HG03108 (cell line): ENCODE measurements around the gene IZUMO1.
"Not testable (repeated sequence)": the region's sequence is repeated elsewhere in the genome, so short reads cannot be mapped to it uniquely, and the experiment has no call there.

ENCODE experiments used
- ATAC-seq: cut with Tn5 transposase; IDR thresholded peaks from one replicate; pipeline ENCODE4 v1.9.1; 2021; ENCODE audit warnings: moderate library complexity; ENCODE audit not compliant: unreplicated experiment

IZUMO1 gene

DNA sequence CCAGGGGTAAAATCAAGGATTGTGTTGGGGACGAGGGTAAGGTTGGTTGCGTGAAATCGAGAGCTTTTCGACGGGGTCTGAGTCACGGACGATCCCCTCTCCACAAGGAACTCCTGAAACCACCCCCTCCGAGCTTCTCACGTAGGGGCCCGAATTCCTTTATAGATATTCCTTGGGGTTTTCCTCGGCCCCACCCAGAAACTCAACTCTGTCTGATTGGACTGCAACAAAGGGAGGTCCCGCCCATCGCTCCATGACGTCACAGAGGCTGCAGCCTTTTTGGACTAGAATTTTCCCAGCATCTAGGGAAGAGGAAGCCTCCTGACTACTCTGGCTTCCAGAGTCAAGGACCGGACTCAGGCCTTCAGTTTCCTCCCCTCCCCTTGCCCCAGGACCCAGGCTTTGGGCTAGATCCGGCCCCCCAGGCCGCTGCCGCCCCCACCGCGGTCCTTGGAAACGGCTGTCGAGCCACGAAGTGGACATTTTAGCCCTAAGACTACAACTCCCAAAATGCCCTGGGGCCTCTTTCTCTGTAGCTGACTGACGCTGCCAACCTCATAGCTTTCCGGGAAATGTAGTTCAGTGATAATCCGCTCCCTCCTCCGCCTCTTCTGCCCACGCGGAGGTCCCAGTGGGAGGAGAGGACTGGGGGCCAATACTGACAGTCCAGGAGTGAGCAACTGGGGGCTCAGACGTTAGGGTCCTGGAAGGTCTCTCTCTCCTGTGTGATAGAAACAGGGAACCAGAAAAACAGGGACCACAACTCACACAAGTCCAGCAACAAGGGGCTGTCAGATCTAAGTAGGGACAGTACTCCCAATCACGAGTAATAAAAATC lies at the start of gene IZUMO1:
IZUMO1 (minus strand) TSS at position 172 of the 838 bp plus-strand sequence. CDS start 1,050 bp downstream, outside the sequence.
- no peak for ATAC-seq

- ATAC-seq, result no peak
Measured at GRCh38 chr19:48795685-48796070, 49.0 kb upstream of the IZUMO1 start.

DNA sequence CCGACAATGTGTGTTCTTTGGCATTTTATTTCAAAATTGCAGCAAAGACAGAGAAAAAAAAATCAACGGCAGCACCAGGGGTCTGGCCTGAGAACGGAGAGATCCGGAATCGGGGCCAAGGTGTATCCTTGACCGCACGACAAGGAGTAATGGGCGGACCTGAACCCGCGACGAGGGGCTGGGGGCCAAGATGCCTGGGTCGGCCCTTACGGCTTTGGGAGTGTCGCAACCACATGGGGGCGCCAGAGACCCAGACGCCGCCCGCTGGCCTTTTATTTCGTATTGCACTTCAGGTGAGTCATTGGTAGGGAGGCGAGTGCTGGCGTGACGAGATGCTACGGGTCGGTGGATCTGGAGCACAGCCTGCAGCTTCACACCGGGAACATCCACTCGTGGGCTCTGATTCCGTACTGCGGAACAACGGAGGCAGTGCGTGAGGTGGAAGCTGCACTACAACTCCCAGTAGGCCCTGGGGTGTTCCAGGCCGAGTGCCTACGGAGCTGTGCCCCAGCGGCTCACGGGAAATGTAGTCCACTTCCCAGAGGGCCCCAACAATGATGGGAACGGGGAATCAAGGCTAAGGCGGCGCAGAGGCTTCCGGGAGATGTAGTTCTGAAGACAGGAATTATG lies 48.5 kb upstream of the IZUMO1 start:
- ATAC-seq, result peak; percentile 90

DNA sequence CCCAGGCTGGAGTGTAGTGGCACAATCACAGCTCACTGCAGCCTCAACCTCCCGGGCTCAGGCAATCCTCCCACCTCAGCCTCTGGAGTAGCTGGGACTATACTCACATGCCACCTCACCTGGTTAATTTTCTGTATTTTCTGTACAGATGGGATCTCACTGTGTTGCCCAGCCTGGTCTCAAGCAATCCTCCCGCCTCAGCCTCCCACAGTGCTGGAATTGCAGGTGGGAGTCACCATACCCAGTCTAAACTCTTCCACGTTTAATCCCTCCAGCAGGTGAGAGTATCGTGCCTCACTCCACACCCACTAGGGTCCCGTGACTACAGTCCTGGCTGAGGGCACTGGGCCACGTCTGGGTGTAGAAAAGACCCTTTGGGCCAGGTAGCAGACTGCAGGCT lies 47.6 kb upstream of the IZUMO1 start:
- ATAC-seq, result no peak

GRCh38 chr19:48793271-48793670 lies 46.6 kb upstream of the IZUMO1 start:
- no peak for ATAC-seq

- not testable (repeated sequence) for ATAC-seq
Measured at GRCh38 chr19:48787331-48787730, 40.6 kb upstream of the IZUMO1 start.

DNA sequence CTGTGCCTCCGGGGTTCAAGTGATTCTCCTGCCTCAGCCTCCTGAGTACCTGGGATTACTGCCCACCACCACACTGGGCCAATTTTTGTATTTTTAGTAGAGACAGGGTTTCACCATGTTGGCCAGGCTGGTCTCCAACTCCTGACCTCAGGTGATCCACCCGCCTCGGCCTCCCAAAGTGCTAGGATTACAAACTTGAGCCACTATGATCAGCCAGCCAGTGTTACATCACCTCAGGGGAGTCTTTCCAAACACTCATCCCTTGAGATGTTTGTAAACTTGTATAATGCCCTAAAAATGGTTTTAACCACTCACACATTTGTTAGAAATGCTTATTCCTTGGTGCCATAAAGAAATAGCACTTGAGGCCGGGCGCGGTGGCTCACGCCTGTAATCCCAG lies 39.7 kb upstream of the IZUMO1 start:
- ATAC-seq, result not testable (repeated sequence)

DNA sequence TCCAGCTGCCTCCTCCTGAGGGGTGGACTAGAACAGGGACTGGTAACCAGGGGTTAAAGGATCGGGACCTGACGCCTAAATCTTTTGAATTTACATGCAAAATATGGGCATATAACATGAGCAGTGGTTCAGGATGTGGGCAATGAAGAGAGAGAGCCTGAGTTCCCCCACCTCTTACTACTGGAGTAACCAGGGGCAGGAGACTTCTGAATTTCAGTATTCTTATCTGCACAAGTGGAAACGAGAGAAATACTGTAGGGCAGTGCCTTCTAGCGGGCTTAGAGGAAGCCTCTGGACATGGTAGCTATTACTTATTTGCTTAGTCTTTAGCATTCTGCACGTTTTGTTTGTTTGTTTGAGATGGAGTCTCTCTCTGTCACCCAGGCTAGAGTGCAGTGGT lies 37.8 kb upstream of the IZUMO1 start:
- ATAC-seq, result no peak

- no peak for ATAC-seq
Measured at GRCh38 chr19:48780631-48781391, 34.1 kb upstream of the IZUMO1 start.

DNA sequence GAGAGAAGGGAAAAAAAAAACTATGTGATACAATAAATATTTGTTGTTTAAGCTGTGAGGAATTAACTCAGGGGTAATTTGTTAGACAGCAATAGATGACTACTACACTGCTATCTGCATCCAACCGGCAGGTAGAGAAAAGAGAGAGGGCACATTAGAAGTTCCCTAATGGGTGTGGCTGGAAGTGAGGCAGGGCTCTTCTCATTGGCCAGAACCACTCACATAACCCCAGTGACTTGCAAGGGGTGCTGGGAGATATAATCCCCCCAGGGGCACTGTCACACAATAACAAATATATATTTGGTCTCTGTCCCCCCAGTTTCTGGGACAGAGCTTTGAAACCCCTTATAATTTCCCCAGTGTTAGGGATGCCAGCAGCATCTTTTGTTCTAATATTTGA lies 32.9 kb upstream of the IZUMO1 start:
- no peak for ATAC-seq

GRCh38 chr19:48777720-48778119 lies 31.0 kb upstream of the IZUMO1 start:
- ATAC-seq, result no peak

- no peak for ATAC-seq
Measured at GRCh38 chr19:48777139-48777538, 30.4 kb upstream of the IZUMO1 start.

DNA sequence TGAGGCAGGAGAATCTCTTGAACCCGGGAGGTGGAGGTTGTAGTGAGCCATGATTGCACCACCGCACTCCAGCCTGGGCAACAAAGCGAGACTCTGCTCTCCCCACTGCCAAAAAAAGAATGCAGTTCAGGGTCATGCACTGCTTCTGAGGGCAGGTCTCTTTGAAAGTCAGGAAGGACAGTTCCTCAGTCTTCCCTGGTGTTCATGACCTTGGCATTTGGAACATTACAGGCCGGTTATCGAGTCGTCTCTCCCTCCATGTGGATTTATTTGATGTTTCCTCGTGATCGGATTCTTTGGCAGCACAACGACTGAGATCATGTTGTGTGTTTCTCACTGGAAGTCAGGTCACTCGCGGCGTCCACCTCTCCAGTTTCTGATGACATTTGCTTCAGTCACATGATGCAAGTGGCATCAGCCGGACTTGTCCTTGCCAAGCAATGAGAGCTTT lies 25.8 kb upstream of the IZUMO1 start:
- ATAC-seq, result no peak

GRCh38 chr19:48770734-48771472 lies 24.2 kb upstream of the IZUMO1 start:
- ATAC-seq, result no peak

- ATAC-seq, result no peak
Measured at GRCh38 chr19:48770266-48770665, 23.6 kb upstream of the IZUMO1 start.

DNA sequence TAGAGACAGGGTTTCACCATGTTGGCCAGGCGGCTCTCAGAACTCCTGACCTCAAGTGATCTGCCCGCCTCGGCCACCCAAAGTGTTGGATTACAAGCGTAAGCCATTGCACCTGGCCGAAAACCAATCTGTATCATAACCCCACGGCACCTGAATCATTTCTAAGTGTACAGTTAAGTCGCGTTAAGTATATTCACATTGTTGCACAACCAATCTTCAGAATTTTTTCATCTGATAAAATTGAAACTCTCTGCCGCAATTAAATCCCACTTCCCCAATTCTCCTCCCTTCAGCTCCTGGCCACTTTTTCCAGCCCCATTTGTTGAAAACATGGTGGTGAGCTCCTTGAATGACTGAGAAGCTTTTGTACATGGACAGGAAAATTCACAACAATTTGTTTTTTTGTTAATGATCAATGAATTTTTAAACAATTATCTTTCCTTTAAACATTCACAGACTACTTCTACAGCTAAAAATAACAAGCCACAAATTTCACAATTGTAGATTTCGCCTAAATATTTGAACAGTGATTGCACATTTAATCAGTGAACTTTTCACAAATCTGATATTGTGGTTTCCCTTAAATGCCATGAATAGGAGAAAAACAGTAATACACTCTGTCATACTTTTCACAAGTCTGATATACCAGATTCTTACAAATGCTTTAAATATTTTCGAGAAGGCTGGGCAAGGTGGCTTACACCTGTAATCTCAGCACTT lies 22.4 kb upstream of the IZUMO1 start:
- no peak for ATAC-seq

DNA sequence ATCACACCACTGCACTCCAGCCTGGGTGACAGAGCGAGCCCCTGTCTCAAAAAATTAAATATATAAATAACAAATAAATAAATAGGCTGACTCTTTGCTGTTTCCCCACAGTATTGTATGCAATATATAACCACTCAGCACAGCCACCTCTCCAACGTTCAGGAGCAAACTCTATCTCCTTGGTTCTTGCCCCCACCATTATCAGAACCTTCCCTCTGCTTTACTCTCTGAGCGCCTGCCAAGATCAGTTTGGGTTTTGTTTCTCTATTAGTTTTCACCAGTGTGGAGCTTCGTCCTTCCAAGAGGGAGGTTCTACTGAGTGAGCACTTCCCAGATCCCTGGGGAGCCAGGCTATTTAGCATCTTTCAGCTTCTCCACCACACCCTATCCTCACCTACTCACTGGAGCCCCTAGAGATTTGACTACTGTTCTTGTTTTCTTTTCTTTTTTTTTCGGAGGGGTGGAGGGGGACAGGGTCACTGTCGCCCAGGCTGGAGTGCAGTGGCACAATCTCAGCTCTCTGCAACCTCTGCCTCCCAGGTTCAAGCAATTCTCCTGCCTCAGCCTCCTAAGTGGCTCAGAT lies 21.6 kb upstream of the IZUMO1 start:
- ATAC-seq, result not testable (repeated sequence)

DNA sequence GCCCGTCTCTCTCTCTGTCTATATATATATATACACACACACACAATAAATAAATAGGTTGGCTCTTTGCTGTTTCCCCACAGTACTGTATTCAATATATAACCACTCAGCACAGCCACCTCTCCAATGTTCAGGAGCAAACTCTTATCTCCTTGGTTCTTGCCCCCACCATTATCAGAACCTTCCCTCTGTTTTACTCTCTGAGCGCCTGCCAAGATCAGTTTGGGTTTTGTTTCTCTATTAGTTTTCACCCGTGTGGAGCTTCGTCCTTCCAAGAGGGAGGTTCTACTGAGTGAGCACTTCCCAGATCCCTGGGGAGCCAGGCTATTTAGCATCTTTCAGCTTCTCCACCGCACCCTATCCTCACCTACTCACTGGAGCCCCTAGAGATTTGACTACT lies 19.1 kb upstream of the IZUMO1 start:
- not testable (repeated sequence) for ATAC-seq

DNA sequence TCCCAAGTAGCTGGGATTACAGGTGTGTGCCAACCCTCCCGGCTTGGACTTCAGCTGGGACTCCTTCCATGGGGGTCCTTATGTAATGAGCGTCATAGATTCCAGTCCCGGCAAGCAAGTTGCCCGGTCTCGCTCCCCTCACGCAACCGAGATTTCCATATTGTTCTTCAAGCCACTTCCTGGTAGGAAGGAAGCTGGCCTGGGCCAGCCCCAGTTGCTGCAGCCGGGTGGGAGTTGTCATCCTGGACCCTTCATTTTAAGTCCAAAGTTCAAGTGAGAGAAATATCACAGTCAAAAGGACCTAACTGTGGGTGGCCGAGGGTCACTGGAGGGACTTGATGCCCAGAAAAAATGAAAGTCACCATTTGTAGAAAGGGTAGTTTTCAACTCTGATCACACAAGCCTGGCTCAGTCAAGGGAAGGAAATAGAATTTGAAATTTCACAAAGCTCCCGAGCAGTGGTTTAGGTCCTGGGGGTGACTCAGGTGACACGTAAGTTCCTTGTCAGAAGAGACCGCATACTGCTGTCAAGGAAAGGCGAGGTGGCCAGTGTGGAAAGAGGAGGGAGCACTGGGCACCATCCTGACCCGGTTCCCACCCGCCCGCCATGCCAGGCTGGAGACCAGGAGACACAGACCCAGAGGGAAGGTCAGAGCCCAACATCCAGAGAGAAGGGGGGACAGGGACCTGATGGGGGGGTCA lies 13.9 kb upstream of the IZUMO1 start:
- no peak for ATAC-seq
